NK-92 (cell line): ENCODE measurements around the gene PRDM8.

ENCODE experiments used
- DNase-seq: peaks from one replicate; lab custom pipeline; 2025; ENCODE audit not compliant: unreplicated experiment; lab: John Stamatoyannopoulos, UW

Gene PRDM8

DNA sequence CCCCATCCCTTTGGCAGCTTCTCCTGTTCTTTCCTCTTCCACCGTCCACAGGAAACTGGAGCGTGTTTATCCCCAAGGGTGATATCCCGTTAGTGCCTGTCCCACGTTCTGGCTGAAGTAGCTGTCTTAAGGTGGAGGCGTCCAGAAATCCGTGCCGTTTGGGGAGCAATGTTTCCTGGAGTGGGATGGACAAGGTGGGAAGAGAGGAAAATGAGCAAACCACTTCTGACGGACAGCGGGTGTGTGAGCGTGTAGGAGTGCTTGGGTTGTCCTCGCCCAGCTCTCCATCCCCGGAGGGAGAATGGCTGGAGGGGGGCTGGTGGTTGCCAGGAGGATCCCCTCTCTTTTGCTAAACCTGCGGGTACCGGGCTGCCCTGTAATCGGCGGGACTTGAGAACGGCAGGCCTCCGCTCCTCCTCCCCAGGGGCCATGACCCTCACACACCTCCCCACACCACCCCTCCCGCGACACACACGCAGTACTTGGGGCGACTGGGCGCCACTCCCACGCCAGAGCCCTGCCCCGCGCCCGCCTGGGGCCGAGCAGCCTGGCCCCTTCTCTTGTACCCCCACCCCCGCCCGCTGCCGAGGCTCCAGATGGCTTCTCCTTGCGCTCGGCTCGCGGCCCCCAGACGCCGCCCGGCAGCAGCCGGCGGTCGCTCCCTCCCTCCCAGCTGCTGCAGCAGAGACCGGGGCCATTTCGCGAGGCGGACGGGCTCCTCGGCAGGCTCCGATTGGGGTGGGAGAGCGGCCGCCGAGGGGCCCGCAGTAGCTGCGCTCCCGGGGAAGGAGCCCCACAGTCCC, 13.9 kb upstream of the PRDM8 start:
- no peak for DNase-seq

DNA sequence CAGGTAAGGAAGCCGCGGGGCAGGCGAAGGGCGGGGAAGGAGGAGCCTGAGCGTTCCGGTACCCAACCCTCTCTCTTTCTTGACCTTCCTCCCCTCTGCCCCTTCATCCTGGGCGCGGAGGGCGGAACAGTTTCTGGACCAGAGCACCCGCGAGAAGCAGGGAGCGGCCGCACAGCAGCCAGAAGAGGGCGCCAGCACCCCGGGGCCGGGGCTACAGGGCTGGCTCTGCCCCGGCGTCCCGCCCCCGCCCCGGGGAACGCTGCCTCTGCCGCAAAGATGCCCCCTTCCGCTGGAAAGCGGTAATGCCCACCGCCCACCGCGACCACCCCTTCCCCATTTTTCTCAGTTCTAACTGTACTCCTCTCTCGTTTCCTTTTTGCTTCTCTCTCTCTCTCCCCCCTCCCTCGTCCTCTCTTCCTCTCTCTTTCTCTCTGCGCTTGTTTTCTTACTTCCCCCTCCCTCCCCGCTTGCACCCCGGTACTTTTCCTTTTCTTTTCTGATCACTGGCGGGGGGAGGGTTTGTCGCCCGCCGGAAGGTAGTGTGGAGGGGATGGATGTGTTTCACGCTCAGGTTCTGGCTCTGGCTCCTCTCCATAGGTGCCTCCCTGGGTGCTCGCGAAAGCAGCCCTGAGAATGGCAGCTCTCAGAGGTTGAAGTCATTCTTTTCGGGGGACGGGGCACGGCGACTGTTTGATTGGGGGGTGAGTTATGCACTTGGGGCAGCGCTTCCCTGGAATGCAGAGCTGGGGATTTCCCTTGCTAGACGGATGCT, 13.1 kb upstream of the PRDM8 start:
- no peak for DNase-seq

DNA sequence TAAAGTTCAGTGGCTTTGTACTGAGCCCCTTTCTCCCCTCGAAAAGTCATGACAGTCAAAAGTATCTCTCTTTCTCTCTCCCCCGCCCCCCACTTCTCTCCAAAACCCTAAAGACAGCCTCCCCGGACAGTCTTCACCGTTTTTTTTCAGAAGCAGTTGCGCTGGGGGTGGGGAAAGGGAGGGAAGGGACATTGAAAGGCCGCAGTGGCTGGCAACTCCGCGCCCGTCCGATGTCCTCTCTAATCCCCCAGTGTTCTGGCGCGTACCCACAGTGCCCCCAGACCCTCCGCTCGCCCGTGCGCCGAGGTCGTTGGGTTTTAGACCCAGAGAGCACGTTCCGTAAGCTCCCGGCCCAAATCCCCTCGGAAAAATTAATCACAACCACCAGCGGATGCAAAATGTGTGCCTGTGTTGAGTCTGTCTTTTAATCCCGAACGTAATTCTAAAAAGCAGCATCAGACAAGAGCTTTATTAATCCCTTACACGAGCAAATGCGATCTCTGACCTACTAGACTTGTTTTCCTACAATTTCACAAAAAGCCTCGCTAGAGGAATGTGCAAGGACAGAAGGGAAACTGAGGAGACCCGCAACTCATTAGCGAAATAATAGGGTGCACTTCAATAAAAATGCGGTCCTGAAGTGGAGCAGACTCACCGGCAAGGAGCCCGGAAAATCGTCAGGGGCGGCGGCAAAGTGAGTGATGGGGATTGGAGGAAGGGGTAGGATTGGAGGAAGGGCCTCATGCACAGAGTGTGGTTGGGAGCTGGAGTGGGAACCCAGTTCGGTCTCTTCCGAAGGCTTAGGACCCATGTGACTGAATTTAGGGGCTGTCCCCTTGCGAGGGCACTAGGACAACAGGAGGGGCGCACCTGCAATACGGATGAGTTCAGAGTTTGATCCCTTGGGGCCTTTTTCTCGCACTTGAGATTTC, 12.2 kb upstream of the PRDM8 start:
- no peak for DNase-seq

GRCh38 chr4:80185787-80186548, 11.3 kb upstream of the PRDM8 start:
- no peak for DNase-seq

DNA sequence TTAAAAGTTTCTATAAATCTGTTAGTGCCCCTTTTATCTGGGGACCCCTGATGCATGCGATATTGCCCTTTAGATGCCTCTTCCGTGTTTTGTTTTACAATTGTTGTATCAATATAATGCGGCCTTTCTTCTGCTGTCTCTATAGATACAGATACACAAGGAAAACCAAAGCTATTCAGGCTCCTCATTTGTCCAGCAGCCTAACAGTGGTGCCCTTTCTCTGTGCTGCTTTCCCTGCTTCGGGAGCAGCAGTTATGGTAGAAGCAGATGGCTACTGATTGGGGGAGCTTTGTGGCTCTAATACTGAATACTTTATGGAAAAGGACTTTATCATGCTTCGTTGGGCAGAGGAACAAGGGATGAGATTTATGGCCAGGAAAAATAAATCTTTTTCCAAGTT, 10.6 kb upstream of the PRDM8 start:
- DNase-seq, result no peak

DNA sequence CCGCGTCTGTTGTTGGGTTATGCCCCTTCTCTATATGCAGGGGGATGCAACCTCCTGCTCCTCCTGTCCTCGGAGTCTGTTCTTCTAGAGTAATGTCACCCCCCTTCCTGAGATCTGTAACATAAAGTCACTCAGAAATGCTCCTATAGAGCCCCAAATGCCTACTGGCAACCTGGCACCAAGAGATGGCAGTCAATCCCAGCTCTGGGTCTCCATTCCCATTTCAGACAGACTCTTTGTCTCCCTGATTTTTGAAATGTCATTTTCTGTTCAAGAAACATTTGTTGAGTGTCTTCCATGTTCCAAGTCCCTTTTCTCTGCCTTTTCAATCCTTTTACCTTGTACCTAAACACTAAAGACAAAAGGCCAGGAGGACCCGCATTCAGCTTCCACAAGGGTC, 9.6 kb upstream of the PRDM8 start:
- no peak for DNase-seq

DNA sequence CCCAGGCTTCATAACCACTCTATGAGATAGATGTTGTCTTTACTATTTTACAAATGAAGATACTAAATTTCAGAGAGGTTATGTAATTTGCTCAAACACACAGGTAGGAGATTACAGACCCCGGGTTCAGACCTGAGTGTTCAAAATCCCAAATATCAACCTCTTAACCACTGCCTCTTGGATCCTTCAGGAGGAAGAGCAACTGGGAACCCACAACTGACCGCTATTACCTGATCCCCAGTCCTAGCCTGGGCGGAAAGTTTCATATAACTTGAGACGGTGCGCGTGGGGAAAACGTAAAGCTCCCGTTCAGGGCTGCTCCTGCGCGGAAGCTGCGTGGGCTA, 8.9 kb upstream of the PRDM8 start:
- DNase-seq, result no peak

- no peak for DNase-seq
These were observed 8.4 kb upstream of the PRDM8 start for GRCh38 chr4:80188801-80189458.

GRCh38 chr4:80189581-80189955, 7.7 kb upstream of the PRDM8 start:
- no peak for DNase-seq

GRCh38 chr4:80189956-80190677, 7.2 kb upstream of the PRDM8 start:
- no peak for DNase-seq

DNA sequence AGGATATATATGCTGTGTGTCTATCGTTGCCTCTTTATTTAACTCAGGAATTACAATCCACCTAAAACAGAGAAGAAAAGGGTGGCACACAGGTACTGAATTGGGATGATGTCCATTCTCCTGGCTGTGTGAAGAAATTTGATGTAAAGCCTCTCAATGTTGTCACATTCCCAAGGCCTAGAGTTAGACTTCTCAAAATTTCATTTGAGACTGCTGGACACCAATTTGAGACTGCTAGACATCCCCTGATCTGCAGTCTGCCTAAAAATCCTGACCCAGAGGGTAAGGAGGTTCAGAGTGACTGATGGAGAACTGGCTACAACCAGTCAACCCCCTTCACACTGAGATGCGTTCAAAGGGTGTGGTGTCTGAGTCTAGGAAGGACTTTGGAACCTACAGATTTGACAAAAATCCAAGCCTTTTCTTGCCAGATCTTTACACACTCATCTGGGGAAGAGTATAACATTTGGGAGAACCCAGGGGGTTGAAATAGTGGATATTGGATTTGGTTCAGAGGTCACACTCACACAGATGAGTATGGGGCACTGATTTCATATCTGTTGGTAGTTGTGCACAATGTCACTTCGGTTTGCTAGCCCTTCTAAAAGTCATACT, 4.9 kb upstream of the PRDM8 start:
- no peak for DNase-seq

DNA sequence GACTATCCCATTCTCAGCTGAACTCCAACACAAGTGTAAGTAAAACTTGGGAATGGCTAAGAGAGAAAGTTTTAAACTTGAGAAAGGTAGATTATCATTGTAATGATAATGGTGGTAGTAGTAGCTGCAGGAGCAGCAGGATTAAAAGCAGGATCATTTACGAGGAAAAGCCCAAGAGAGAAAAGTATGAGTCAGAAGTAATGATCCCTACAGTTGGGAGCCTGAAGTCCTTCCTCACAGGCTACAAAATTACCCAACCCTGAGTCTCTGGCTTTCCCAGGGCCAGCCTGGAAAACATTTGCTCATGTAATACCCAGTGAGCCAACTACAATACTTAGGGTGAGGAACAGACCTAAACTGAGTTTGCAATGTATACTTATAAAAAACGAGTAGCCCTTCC, 4.4 kb upstream of the PRDM8 start:
- no peak for DNase-seq

- no peak for DNase-seq
These were observed 1.7 kb upstream of the PRDM8 start for GRCh38 chr4:80195441-80196140.

GRCh38 chr4:80196259-80196921, 913 bp upstream of the PRDM8 start:
- DNase-seq, result no peak

GRCh38 chr4:80197601-80198440, 518 bp downstream of the PRDM8 start:
- DNase-seq, result no peak

DNA sequence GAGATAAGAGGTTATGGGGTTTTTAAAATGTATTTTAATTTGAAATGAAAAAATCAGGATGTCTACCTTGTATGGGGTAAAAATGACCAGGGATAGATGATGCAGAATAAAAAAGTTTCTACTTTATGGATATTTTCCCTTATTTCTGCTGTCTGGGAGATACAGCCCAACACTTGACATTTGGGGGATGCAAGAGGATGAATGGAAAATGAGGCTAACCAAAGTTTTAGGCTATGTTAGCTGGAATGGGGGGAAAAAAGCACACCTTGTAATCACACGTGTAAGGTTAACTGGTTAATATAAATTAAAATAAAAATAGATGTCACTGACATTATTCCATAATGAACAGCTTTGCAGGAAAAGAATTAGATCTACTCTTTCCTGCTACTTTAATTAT, 1.1 kb downstream of the PRDM8 start:
- DNase-seq, result no peak

DNA sequence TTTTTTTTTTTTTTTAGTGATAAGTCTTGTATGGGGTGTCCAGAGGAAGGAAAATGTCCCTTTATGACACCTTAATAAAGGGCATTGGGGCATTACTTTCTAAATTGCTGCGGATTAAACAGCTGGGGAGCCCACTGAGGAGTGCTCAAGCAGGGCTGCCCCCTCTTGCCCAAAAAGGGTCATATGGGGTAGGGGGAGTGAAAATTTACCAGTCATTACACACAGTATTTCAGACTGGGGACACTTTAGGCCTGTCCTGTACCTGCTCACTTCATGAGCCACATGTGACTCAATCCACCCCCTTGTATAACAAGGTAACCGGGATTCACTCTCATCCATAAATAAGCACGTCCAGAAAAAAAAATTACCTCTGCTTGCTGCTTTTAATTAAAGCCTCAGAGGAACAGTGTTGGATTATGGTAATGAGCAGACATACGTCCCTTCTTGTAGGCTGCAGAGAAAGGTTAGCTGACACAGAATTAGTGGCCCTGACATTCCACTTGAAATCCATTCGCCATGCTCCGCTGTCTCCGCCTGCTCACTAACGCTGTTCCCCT, 1.8 kb downstream of the PRDM8 start:
- DNase-seq, result no peak
